ENCODE results near the gene MLLT6.
"Not testable (repeated sequence)": the region's sequence is repeated elsewhere in the genome, so short reads cannot be mapped to it uniquely, and the experiment has no call there.

The MLLT6 gene

GRCh38 chr17:38711792-38712571 is 6.9 kb downstream of the MLLT6 start:
- no peak for ATAC-seq
- no peak overlapping the region for H3K4me3 Mint-ChIP-seq
- no peaks in the 10 kb centered on the region for H3K9me3 Mint-ChIP-seq
- H3K4me1 Mint-ChIP-seq = peaks cover 58% of the 10 kb centered on the region
- H3K27me3 Mint-ChIP-seq = no peaks in the 10 kb centered on the region
- peak overlapping the region; percentile 40 for H3K27ac Mint-ChIP-seq
- peaks cover 78% of the 10 kb centered on the region for H3K36me3 Mint-ChIP-seq

DNA sequence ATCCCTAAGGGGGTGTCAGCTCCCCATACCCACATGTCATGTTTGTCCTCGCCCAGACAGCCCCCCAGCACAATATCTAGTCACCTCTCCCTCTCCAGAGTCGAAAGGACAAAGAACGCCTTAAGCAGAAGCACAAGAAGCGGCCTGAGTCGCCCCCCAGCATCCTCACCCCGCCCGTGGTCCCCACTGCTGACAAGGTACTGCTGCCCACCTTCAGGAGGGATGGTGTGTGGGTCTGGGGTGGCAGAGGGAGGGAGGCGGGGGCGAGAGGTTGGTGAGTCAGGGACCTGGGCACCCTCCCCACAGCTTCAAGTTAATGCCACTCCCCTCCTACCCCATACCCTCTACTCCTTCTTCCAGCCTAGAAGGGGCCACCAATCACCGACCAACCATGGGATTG is 7.5 kb downstream of the MLLT6 start:
- ATAC-seq = no peak
- H3K27me3 Mint-ChIP-seq = no peaks in the 10 kb centered on the region
- no peaks in the 10 kb centered on the region for H3K9me3 Mint-ChIP-seq
- H3K36me3 Mint-ChIP-seq = peaks cover 84% of the 10 kb centered on the region
- no peak overlapping the region for H3K4me3 Mint-ChIP-seq
- no peak overlapping the region for H3K27ac Mint-ChIP-seq
- H3K4me1 Mint-ChIP-seq = peaks cover 54% of the 10 kb centered on the region

DNA sequence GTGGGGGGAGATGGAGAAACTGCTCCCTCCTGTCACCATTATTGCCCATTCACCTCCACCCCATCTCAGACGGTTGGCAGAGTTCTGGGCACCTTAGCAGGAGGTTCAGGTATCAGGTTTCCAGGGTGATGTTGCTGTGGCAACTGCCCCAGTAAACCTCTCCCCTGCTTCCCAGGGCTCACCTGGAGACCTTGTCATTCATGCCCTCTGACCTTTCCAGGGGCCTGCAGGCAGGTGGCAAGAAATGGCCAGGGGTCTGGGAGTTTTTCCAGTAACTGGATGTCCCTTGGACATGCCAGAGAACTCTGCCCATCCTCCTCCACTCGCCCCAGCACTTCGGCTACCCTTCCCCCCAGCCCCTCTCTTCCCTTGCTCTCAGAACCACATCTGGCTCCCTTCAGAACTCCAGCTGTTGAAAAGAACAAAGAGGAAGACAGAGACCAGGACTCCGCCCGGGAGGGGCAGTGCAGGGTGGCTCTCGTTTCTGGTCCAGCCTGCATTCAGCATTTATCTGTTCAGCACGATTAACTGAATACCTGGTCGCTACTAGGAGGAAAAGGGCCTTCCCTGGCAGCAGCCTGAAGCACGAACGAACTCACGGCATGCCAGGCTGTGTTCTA is 8.5 kb downstream of the MLLT6 start:
- Mint-ChIP-seq H3K27ac (no peak overlapping the region), H3K4me1 (peaks cover 50% of the 10 kb centered on the region), H3K36me3 (peaks cover 88% of the 10 kb centered on the region), H3K4me3 (no peak overlapping the region), H3K9me3 (no peaks in the 10 kb centered on the region), H3K27me3 (no peaks in the 10 kb centered on the region)
- no peak for ATAC-seq

DNA sequence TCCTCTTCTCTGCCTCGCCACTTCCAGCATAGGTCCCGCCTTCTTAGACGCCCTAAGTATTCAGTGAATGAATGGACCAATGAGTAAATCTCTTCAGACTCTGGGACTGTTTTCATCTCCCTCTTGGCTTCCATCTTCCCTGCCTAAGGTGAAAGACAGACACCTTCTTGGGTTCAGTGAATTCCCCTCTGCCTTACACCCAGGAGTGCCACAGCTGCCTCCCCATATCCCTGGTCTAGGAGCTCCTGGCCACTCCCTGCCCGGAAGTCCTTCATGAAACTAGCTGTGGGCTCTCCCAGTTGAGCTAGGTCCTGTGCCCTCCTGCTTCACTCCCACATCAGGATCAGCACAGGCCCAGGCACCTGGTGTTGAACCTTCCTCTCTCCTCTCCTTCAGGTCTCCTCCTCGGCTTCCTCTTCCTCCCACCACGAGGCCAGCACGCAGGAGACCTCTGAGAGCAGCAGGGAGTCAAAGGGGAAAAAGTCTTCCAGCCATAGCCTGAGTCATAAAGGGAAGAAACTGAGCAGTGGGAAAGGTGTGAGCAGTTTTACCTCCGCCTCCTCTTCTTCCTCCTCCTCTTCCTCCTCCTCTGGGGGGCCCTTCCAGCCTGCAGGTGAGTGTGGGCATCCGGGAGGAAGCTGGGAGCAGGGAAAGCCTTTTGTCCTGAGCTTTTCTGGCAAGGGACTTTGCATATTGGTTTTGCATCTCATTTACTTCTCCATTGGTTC is 10.3 kb downstream of the MLLT6 start:
- H3K27ac Mint-ChIP-seq = peak overlapping the region; percentile 67
- no peaks in the 10 kb centered on the region for H3K27me3 Mint-ChIP-seq
- ATAC-seq = no peak
- no peak overlapping the region for H3K4me3 Mint-ChIP-seq
- H3K9me3 Mint-ChIP-seq = no peaks in the 10 kb centered on the region
- peaks cover 36% of the 10 kb centered on the region for H3K4me1 Mint-ChIP-seq
- H3K36me3 Mint-ChIP-seq = peaks cover 88% of the 10 kb centered on the region

GRCh38 chr17:38716368-38717005 is 11.4 kb downstream of the MLLT6 start:
- Mint-ChIP-seq H3K4me3 (no peak overlapping the region), H3K4me1 (peaks cover 30% of the 10 kb centered on the region), H3K27me3 (no peaks in the 10 kb centered on the region), H3K27ac (peak overlapping the region; percentile 67), H3K9me3 (no peaks in the 10 kb centered on the region), H3K36me3 (peaks cover 87% of the 10 kb centered on the region)
- ATAC-seq = no peak

DNA sequence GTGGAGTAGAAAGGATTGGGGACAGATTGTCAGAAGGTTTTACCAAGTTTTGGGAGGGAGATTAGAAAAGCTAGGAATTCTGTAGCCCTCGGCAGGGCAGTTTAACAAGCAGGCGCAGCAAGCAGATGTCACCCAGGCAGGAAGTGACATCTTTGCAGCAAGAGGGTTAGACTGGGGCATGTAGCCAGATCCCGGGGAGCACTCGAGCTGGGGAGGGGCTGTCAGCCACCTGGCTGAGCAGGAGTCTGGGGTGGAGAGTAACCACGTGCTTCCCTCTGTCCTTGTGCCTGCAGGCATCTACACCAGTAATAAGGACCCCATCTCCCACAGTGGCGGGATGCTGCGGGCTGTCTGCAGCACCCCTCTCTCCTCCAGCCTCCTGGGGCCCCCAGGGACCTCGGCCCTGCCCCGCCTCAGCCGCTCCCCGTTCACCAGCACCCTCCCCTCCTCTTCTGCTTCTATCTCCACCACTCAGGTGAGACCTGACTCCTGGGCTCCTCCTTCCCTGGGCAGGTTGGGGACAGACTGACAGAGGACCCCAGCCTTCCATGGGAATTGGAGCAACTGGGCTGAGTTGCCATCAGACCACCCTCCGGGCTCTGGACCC is 12.2 kb downstream of the MLLT6 start:
- peaks cover 29% of the 10 kb centered on the region for H3K4me1 Mint-ChIP-seq
- no peak overlapping the region for H3K4me3 Mint-ChIP-seq
- peaks cover 82% of the 10 kb centered on the region for H3K36me3 Mint-ChIP-seq
- no peak overlapping the region for H3K27ac Mint-ChIP-seq
- no peaks in the 10 kb centered on the region for H3K9me3 Mint-ChIP-seq
- ATAC-seq = no peak
- no peaks in the 10 kb centered on the region for H3K27me3 Mint-ChIP-seq

DNA sequence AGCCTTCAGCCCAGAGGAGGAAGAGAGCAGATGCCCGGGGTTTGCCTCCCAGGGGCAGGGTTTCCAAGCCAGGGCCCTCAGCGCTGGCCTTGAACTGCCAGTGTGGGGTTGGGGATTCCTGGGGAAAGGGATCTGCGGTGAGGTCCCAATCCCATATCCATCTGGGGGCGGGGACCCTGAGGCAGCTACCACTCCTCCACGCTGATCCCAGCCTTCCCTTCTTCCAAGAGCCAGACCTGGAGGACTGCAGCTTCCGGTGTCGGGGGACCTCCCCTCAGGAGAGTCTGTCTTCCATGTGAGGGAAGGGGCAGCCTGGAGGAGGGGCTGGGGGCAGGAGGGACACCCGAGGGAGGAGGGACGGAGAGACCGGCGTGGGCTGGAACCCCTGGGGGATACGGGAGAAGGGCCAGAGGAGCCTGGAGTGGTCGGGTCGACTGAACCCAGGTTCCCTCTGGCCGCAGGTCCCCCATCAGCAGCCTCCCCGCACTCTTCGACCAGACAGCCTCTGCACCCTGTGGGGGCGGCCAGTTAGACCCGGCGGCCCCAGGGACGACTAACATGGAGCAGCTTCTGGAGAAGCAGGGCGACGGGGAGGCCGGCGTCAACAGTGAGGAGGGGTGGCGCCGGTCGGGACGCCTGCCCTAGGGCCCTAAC is 14.3 kb downstream of the MLLT6 start:
- no peak overlapping the region for H3K4me3 Mint-ChIP-seq
- no peak overlapping the region for H3K27ac Mint-ChIP-seq
- H3K4me1 Mint-ChIP-seq = peaks cover 29% of the 10 kb centered on the region
- H3K36me3 Mint-ChIP-seq = peaks cover 73% of the 10 kb centered on the region
- no peaks in the 10 kb centered on the region for H3K9me3 Mint-ChIP-seq
- no peak for ATAC-seq
- H3K27me3 Mint-ChIP-seq = no peaks in the 10 kb centered on the region

- H3K27me3 Mint-ChIP-seq = no peaks in the 10 kb centered on the region
- H3K36me3 Mint-ChIP-seq = peaks cover 67% of the 10 kb centered on the region
- no peaks in the 10 kb centered on the region for H3K9me3 Mint-ChIP-seq
- peaks cover 22% of the 10 kb centered on the region for H3K4me1 Mint-ChIP-seq
- H3K4me3 Mint-ChIP-seq = no peak overlapping the region
- peak; percentile 22 for ATAC-seq
- H3K27ac Mint-ChIP-seq = no peak overlapping the region
Measured at GRCh38 chr17:38719943-38720641, 15.0 kb downstream of the MLLT6 start.

DNA sequence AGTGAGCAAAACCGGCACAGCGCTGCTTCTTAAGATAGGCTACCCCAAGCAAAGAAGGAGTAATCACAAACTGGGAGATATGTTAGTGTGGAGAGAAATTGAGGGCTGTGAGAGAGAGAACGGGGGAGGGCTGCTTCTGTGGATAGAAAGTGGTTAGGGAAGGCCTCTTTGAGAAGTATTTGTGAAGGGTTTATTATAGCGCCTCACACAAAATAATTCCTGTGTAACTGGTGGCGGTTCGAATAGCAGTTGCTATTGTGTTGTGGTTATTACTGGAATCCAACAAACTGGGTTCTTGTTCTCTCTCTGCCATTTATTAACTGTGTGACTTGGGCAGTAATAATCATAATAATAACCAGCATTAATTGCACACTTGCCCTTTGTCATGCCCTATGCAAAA is 15.9 kb downstream of the MLLT6 start:
- H3K27ac Mint-ChIP-seq = no peak overlapping the region

GRCh38 chr17:38721802-38722201 is 16.7 kb downstream of the MLLT6 start:
- ATAC-seq = peak; percentile 57
- H3K4me3 Mint-ChIP-seq = no peak overlapping the region
- H3K36me3 Mint-ChIP-seq = peaks cover 52% of the 10 kb centered on the region
- H3K9me3 Mint-ChIP-seq = no peaks in the 10 kb centered on the region
- H3K27ac Mint-ChIP-seq = no peak overlapping the region
- peaks cover 26% of the 10 kb centered on the region for H3K4me1 Mint-ChIP-seq
- H3K27me3 Mint-ChIP-seq = no peaks in the 10 kb centered on the region

More for the DNA sequence above, 15.9 kb downstream of the MLLT6 start:
- no peak overlapping the region for H3K4me3 Mint-ChIP-seq
- H3K36me3 Mint-ChIP-seq = peaks cover 59% of the 10 kb centered on the region
- peaks cover 20% of the 10 kb centered on the region for H3K4me1 Mint-ChIP-seq
- ATAC-seq = no peak
- no peaks in the 10 kb centered on the region for H3K27me3 Mint-ChIP-seq
- H3K9me3 Mint-ChIP-seq = no peaks in the 10 kb centered on the region

GRCh38 chr17:38724337-38724988 is 19.4 kb downstream of the MLLT6 start:
- Mint-ChIP-seq H3K36me3 (peaks cover 36% of the 10 kb centered on the region), H3K4me1 (peaks cover 46% of the 10 kb centered on the region), H3K27me3 (no peaks in the 10 kb centered on the region), H3K4me3 (no peak overlapping the region), H3K9me3 (no peaks in the 10 kb centered on the region), H3K27ac (no peak overlapping the region)
- no peak for ATAC-seq

DNA sequence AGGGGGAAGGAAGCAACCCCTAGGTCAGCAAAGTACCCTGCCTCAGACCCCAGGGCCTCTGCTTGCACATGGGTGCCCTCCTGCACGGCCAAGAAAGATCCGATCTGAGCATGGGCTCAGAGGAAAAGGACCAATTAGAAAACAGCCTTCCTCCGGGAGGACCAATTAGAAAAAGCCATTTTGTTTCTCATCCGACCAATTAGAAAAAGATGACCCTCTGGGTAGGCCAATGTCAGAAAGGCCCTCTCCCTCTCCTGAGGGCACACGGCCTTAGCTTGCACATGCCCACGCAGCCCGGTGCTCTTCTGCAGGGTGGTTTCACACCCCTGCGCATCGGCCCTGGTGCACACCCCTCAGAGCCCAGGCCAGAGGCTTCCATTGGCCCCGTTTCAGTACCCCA is 20.0 kb downstream of the MLLT6 start:
- Mint-ChIP-seq H3K36me3 (peaks cover 33% of the 10 kb centered on the region), H3K4me1 (peaks cover 48% of the 10 kb centered on the region), H3K27ac (peak overlapping the region; percentile 79), H3K4me3 (no peak overlapping the region), H3K9me3 (no peaks in the 10 kb centered on the region), H3K27me3 (no peaks in the 10 kb centered on the region)
- ATAC-seq = no peak

- Mint-ChIP-seq H3K27ac (peak overlapping the region; percentile 79), H3K36me3 (peaks cover 24% of the 10 kb centered on the region), H3K4me1 (peaks cover 50% of the 10 kb centered on the region)
- not testable (repeated sequence) for ATAC-seq, H3K27me3 Mint-ChIP-seq, H3K4me3 Mint-ChIP-seq, H3K9me3 Mint-ChIP-seq
Measured at GRCh38 chr17:38726145-38726544, 21.1 kb downstream of the MLLT6 start.

DNA sequence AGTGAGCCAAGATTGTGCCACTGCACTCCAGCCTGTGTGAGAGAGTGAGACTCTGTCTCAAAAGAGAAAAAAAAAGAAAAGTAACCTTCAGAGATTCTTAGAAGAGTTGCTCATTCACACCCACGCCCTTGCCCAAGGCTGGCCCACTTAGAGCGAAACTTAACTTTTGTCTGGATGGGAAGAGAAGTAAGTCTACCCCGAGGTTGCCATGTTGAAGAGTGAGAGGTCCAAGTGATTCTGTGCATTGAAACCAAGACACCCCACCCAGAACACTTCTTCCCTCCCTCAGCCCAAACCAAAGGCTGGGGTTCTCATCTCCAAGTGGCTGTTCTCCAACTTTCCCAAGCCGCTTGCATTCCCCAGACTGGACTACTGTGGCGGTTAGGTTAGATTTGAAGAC is 22.7 kb downstream of the MLLT6 start:
- peak overlapping the region; percentile 52 for H3K4me3 Mint-ChIP-seq
- peak overlapping the region; percentile 79 for H3K27ac Mint-ChIP-seq
- H3K4me1 Mint-ChIP-seq = peaks cover 58% of the 10 kb centered on the region
- H3K9me3 Mint-ChIP-seq = no peaks in the 10 kb centered on the region
- peaks cover 15% of the 10 kb centered on the region for H3K36me3 Mint-ChIP-seq
- no peak for ATAC-seq
- H3K27me3 Mint-ChIP-seq = no peaks in the 10 kb centered on the region
